GM18909 (cell line): ENCODE measurements around the gene CSTPP1.
"Not testable (repeated sequence)": the region's sequence is repeated elsewhere in the genome, so short reads cannot be mapped to it uniquely, and the experiment has no call there.

Experiments
- ATAC-seq: cut with Tn5 transposase; IDR thresholded peaks from one replicate; pipeline ENCODE4 v1.9.1; 2021; ENCODE audit warnings: mild to moderate bottlenecking; ENCODE audit not compliant: unreplicated experiment, poor library complexity

Gene CSTPP1

GRCh38 chr11:47118958-47119688 lies 182.6 kb downstream of the CSTPP1 start:
- ATAC-seq = not testable (repeated sequence)

GRCh38 chr11:47121056-47121455 lies 184.5 kb downstream of the CSTPP1 start:
- no peak for ATAC-seq

- no peak for ATAC-seq
These were observed 185.2 kb downstream of the CSTPP1 start for GRCh38 chr11:47121731-47122130.

GRCh38 chr11:47123094-47123493 lies 186.5 kb downstream of the CSTPP1 start:
- no peak for ATAC-seq

- no peak for ATAC-seq
These were observed 188.1 kb downstream of the CSTPP1 start for GRCh38 chr11:47124675-47125074.

- ATAC-seq = no peak
These were observed 188.5 kb downstream of the CSTPP1 start for GRCh38 chr11:47125083-47125482.

GRCh38 chr11:47127213-47127612 lies 190.7 kb downstream of the CSTPP1 start:
- no peak for ATAC-seq

GRCh38 chr11:47130543-47130942 lies 194.0 kb downstream of the CSTPP1 start:
- ATAC-seq = no peak

GRCh38 chr11:47131136-47131535 lies 194.6 kb downstream of the CSTPP1 start:
- no peak for ATAC-seq

GRCh38 chr11:47132490-47132889 lies 195.9 kb downstream of the CSTPP1 start:
- ATAC-seq = no peak

GRCh38 chr11:47132981-47133380 lies 196.4 kb downstream of the CSTPP1 start:
- no peak for ATAC-seq

- no peak for ATAC-seq
These were observed 199.8 kb downstream of the CSTPP1 start for GRCh38 chr11:47136327-47136726.

- ATAC-seq = no peak
These were observed 200.4 kb downstream of the CSTPP1 start for GRCh38 chr11:47136921-47137320.

GRCh38 chr11:47137476-47137875 lies 200.9 kb downstream of the CSTPP1 start:
- no peak for ATAC-seq

GRCh38 chr11:47139878-47140277 lies 203.3 kb downstream of the CSTPP1 start:
- ATAC-seq = no peak

- no peak for ATAC-seq
These were observed 206.8 kb downstream of the CSTPP1 start for GRCh38 chr11:47143322-47143721.

GRCh38 chr11:47144541-47144940 lies 208.0 kb downstream of the CSTPP1 start:
- ATAC-seq = no peak

GRCh38 chr11:47147250-47147649 lies 210.7 kb downstream of the CSTPP1 start:
- ATAC-seq = no peak

GRCh38 chr11:47147681-47148080 lies 211.1 kb downstream of the CSTPP1 start:
- ATAC-seq = no peak

- no peak for ATAC-seq
These were observed 211.7 kb downstream of the CSTPP1 start for GRCh38 chr11:47148270-47148669.

- no peak for ATAC-seq
These were observed 212.5 kb downstream of the CSTPP1 start for GRCh38 chr11:47148903-47149531.

- ATAC-seq = no peak
These were observed 213.2 kb downstream of the CSTPP1 start for GRCh38 chr11:47149782-47150181.
